Measurements from ENCODE around the gene ACBD4. TPM values are rescaled to one million over a fixed set of nuclear protein-coding genes. Genes with fewer than 3 reads are reported as not detected.

The ACBD4 gene
- polyA plus RNA-seq, 1 of the 3 experiments (the other 2 are of a cell fraction) = 15.8 TPM

- TF ChIP-seq SIN3A (IDR thresholded peaks at IDR 0.05; ENCODE audit: borderline replicate concordance, low read depth, low read length) = peak; percentile 80; the same call in 1 of the 2 replicates
- TF ChIP-seq NFIC (IDR thresholded peaks at IDR 0.05; ENCODE audit: borderline replicate concordance) = peak; percentile 80
- peak; percentile 70; the same call in 1 of the 2 replicates for TF ChIP-seq TAF1 (IDR thresholded peaks at IDR 0.05; ENCODE audit: borderline replicate concordance, low read depth, low read length)
- no peak for TF ChIP-seq ELF1 (IDR thresholded peaks at IDR 0.05)
- TF ChIP-seq RFX5 (IDR thresholded peaks at IDR 0.05; ENCODE audit: low read length) = no peak
- TF ChIP-seq YY1 (IDR thresholded peaks at IDR 0.05; ENCODE audit: low read depth) = no peak
- TF ChIP-seq MXI1 (IDR thresholded peaks at IDR 0.05; ENCODE audit: low read depth, low read length) = no peak
- TF ChIP-seq POLR2AphosphoS5 (IDR thresholded peaks at IDR 0.05; ENCODE audit: low read depth, low read length) = peak; percentile 76
- no peak for TF ChIP-seq FOXJ3 (CRISPR knock-in tag; IDR thresholded peaks at IDR 0.05)
- TF ChIP-seq MEF2A (IDR thresholded peaks at IDR 0.05; ENCODE audit: borderline replicate concordance, low read depth) = no peak
- TF ChIP-seq USF1 (IDR thresholded peaks at IDR 0.05; ENCODE audit: borderline replicate concordance, low read depth) = peak; percentile 64; the same call in 1 of the 2 replicates
Observed at GRCh38 chr17:45092911-45093430, 42.5 kb upstream of the ACBD4 start (continued).

GRCh38 chr17:45093444-45094110 lies 41.9 kb upstream of the ACBD4 start:
- ChIA-PET CTCF (interaction anchor here (1.0 to 14.8 kb wide), 3 partner anchors 38 to 71 kb away, joined by 4 to 194 read pairs (median 4); partner anchors contain the start of genes ACBD4, DCAKD and PLCD3), POLR2A (no interaction called here)
- Histone ChIP-seq H3K79me2 (ENCODE audit: insufficient read depth) (peaks cover 40% of the 10 kb centered on the region), H2AFZ (ENCODE audit: low read depth) (no peak overlapping the region), H3K36me3 (replicated peaks in 1 of 2; ENCODE audit: control insufficient read depth in 1 of 2, insufficient read depth in 2 of 2, low read length in 1 of 2) (peaks cover 36 to 67% of the 10 kb centered on the region in 2 experiments), H3K4me3 (ENCODE audit: low read depth in 2 of 2, low read length in 1 of 2) (no peak overlapping the region), H3K27me3 (ENCODE audit: insufficient read depth) (no peaks in the 10 kb centered on the region), H3K9me2 (no peaks in the 10 kb centered on the region), H3K4me1 (ENCODE audit: control insufficient read depth in 1 of 2, insufficient read depth in 2 of 2, low read depth in 1 of 2, low read length in 1 of 2) (peaks cover 0 to 11% of the 10 kb centered on the region in 2 experiments; a peak in 3 of 4 replicates), H4K20me1 (ENCODE audit: insufficient read depth) (no peaks in the 10 kb centered on the region), H3K9ac (peak overlapping the region; percentile 77), H3F3A (replicated peaks; ENCODE audit: insufficient read depth) (peaks cover 35% of the 10 kb centered on the region), H3K27ac (ENCODE audit: low read depth in 2 of 2, low read length in 1 of 2) (peak overlapping the region; percentile 83 to 97), H3K9me3 (no peaks in the 10 kb centered on the region), H3K4me2 (peak overlapping the region; percentile 66; the same call in 1 of the 2 replicates)
- DNase-seq = no peak
- TF ChIP-seq TAF1 (IDR thresholded peaks at IDR 0.05; ENCODE audit: borderline replicate concordance, low read depth, low read length) (no peak), FOXM1 (IDR thresholded peaks at IDR 0.05; ENCODE audit: low read depth) (no peak), YY1 (IDR thresholded peaks at IDR 0.05; ENCODE audit: low read depth) (no peak), EZH2phosphoT487 (IDR thresholded peaks at IDR 0.05; ENCODE audit: borderline replicate concordance, low read depth) (no peak), NFIC (IDR thresholded peaks at IDR 0.05; ENCODE audit: borderline replicate concordance) (no peak), ZBTB33 (IDR thresholded peaks at IDR 0.05; ENCODE audit: borderline replicate concordance, low read depth) (no peak), RCOR1 (IDR thresholded peaks at IDR 0.05; ENCODE audit: low read length) (no peak), POLR2AphosphoS5 (IDR thresholded peaks at IDR 0.05; ENCODE audit: low read depth, low read length) (no peak), RXRA (IDR thresholded peaks at IDR 0.05; ENCODE audit: borderline replicate concordance, low read depth) (no peak), IRF3 (IDR thresholded peaks at IDR 0.05; ENCODE audit: low read depth, low read length) (no peak), USF1 (IDR thresholded peaks at IDR 0.05; ENCODE audit: borderline replicate concordance, low read depth) (no peak), TCF12 (IDR thresholded peaks at IDR 0.05) (no peak), MXI1 (IDR thresholded peaks at IDR 0.05; ENCODE audit: low read depth, low read length) (no peak)
- WGBS (ENCODE audit: low lambda C conversion rate) = 58% methylated on average over 10 of the region's 13 CpGs

Data from SK-N-SH (cell line).